ENCODE data around the gene KRTAP10-4. TPM values are rescaled to one million over a fixed set of nuclear protein-coding genes. Genes with fewer than 3 reads are reported as not detected.

KRTAP10-4 gene
- total and polyA plus RNA-seq, 2 donors (not counting 3 experiments of a cell fraction or from before 2014, with no cell fraction given): not detected

DNA sequence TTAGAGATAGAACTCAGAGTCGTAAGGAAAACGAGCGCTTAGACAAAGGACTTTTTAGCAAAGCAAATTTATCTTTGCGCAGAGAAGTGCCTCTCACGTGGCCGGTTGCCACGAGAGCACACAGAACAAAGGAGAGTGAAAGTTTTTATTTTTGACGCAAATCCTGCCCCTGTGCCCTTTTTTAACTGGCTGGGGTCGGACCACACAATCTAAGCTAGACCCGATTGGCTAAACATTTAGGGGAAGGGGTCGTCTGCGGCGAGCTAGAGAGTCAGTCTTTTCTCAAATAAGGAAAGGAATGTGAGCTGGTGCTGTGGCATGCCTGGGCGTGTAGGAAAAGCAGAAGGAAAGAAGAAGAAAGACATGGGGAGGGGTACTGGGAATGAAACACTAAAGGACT lies 24.6 kb upstream of the KRTAP10-4 start:
- H3K27me3 ChIP-seq (ENCODE audit: control insufficient read depth in 2 of 2, insufficient read depth in 2 of 2, low read length in 2 of 2): peaks cover 3 to 12% of the 10 kb centered on the region in 2 experiments
- no peak overlapping the region for H3K4me3 ChIP-seq (replicated peaks in 1 of 3; ENCODE audit: insufficient read depth in 1 of 3, low read depth in 1 of 3, low read length in 3 of 3)
- no peak for TF ChIP-seq MYC (IDR thresholded peaks at IDR 0.05; ENCODE audit: low read depth, low read length)
- TF ChIP-seq, protein P1, sequence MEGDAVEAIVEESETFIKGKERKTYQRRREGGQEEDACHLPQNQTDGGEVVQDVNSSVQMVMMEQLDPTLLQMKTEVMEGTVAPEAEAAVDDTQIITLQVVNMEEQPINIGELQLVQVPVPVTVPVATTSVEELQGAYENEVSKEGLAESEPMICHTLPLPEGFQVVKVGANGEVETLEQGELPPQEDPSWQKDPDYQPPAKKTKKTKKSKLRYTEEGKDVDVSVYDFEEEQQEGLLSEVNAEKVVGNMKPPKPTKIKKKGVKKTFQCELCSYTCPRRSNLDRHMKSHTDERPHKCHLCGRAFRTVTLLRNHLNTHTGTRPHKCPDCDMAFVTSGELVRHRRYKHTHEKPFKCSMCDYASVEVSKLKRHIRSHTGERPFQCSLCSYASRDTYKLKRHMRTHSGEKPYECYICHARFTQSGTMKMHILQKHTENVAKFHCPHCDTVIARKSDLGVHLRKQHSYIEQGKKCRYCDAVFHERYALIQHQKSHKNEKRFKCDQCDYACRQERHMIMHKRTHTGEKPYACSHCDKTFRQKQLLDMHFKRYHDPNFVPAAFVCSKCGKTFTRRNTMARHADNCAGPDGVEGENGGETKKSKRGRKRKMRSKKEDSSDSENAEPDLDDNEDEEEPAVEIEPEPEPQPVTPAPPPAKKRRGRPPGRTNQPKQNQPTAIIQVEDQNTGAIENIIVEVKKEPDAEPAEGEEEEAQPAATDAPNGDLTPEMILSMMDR (IDR thresholded peaks at IDR 0.05; ENCODE audit: extremely low read depth in 1 of 2, insufficient read depth in 1 of 2, low read depth in 1 of 2, low read length in 2 of 2): no peak
- no peak for TF ChIP-seq JUN (IDR thresholded peaks at IDR 0.05; ENCODE audit: borderline replicate concordance, insufficient read depth, insufficient read length, low read depth)
- TF ChIP-seq GATA2 (IDR thresholded peaks at IDR 0.05; ENCODE audit: insufficient read depth, insufficient read length, low read depth, low read length): no peak
- TF ChIP-seq POLR2A (IDR thresholded peaks at IDR 0.05; ENCODE audit: low read depth, low read length): no peak
- no peak for TF ChIP-seq EZH2 (IDR thresholded peaks at IDR 0.05; ENCODE audit: borderline replicate concordance, low read depth, low read length, severe bottlenecking)
- TF ChIP-seq FOS (IDR thresholded peaks at IDR 0.05; ENCODE audit: borderline replicate concordance, insufficient read depth, low read length): no peak
- TF ChIP-seq MAX (IDR thresholded peaks at IDR 0.05; ENCODE audit: insufficient read depth, insufficient read length): no peak
- H3K9me3 ChIP-seq (replicated peaks; ENCODE audit: control insufficient read depth, insufficient read depth, low read length): no peaks in the 10 kb centered on the region
- H3K4me2 ChIP-seq (ENCODE audit: insufficient read depth, low read length): no peak overlapping the region
- CTCF ChIA-PET: no interaction called here
- intact Hi-C loops (cut with micrococcal nuclease): no loop called here
- no peak overlapping the region for H3K9ac ChIP-seq (replicated peaks; ENCODE audit: extremely low read depth, insufficient read depth, low read length)
- no peak for FAIRE-seq
- no TSS peak for BruUV-seq (replicated peaks)
- dilution Hi-C loops (cut with MboI; ENCODE audit: extremely low pct_ligation_motif_present, low sequenced_read_pairs): no loop called here
- no peaks in the 10 kb centered on the region for H3K79me2 ChIP-seq (ENCODE audit: control insufficient read depth, insufficient read depth, low read length)
- no peaks in the 10 kb centered on the region for H3K9me1 ChIP-seq (replicated peaks; ENCODE audit: control insufficient read depth, extremely low read depth, insufficient read depth, low read length)
- POLR2A ChIA-PET: no interaction called here
- H3K36me3 ChIP-seq (ENCODE audit: control insufficient read depth in 2 of 2, extremely low read depth in 1 of 2, insufficient read depth in 2 of 2, low read length in 2 of 2): no peaks in the 10 kb centered on the region
- H3K27ac ChIP-seq (ENCODE audit: insufficient read depth, low read depth, low read length): no peak overlapping the region
- no peaks in the 10 kb centered on the region for H3K4me1 ChIP-seq (ENCODE audit: control insufficient read depth, extremely low read depth, insufficient read depth, low read length)
- H2AFZ ChIP-seq (ENCODE audit: low read depth, low read length): no peak overlapping the region
- DNase-seq (ENCODE audit: low read depth, low spot score): no peak
- H4K20me1 ChIP-seq (replicated peaks; ENCODE audit: control insufficient read depth, extremely low read depth, insufficient read depth, low read length): no peaks in the 10 kb centered on the region

Measured in endothelial cell of umbilical vein (primary cell).